Measurements from ENCODE around the gene SYNDIG1.
A peak's percentile ranks its signal among the peaks of the same experiment; 100 is the strongest.

Gene SYNDIG1

GRCh38 chr20:24580006-24580405, 110.6 kb downstream of the SYNDIG1 start:
- no peak overlapping the region for H3K27ac Mint-ChIP-seq
- H3K36me3 Mint-ChIP-seq (ENCODE audit: low read depth) = no peaks in the 10 kb centered on the region
- no peaks in the 10 kb centered on the region for H3K9me3 Mint-ChIP-seq
- no peaks in the 10 kb centered on the region for H3K4me1 Mint-ChIP-seq (ENCODE audit: low read depth)
- H3K27me3 Mint-ChIP-seq = no peaks in the 10 kb centered on the region
- no peak overlapping the region for H3K4me3 Mint-ChIP-seq

DNA sequence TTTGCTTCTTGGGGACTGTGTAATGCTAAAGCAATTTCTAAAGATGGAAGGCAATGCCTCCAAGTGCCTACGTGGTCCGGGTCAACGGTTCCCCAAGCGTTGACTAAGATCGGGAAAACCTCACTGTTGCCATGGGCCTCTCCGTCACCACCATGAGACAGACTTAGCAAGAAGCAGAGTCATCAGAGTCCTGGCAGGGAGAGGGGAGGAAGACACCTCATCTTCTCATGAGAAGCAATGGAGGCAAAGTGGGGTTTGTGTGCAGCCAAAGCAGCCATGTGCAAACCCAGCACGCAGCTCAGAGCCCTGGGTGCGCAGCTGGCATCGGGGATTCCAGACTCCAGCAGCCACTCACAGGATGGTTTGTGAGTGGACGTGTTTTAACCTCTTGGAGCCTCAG, 111.4 kb downstream of the SYNDIG1 start:
- no peaks in the 10 kb centered on the region for H3K36me3 Mint-ChIP-seq (ENCODE audit: low read depth)
- H3K4me3 Mint-ChIP-seq = no peak overlapping the region
- no peak overlapping the region for H3K27ac Mint-ChIP-seq
- no peaks in the 10 kb centered on the region for H3K9me3 Mint-ChIP-seq
- no peaks in the 10 kb centered on the region for H3K27me3 Mint-ChIP-seq
- no peaks in the 10 kb centered on the region for H3K4me1 Mint-ChIP-seq (ENCODE audit: low read depth)

GRCh38 chr20:24581443-24582170, 112.2 kb downstream of the SYNDIG1 start:
- no peaks in the 10 kb centered on the region for H3K9me3 Mint-ChIP-seq
- H3K4me1 Mint-ChIP-seq (ENCODE audit: low read depth) = no peaks in the 10 kb centered on the region
- no peak overlapping the region for H3K4me3 Mint-ChIP-seq
- H3K27ac Mint-ChIP-seq = no peak overlapping the region
- no peaks in the 10 kb centered on the region for H3K36me3 Mint-ChIP-seq (ENCODE audit: low read depth)
- no peaks in the 10 kb centered on the region for H3K27me3 Mint-ChIP-seq

DNA sequence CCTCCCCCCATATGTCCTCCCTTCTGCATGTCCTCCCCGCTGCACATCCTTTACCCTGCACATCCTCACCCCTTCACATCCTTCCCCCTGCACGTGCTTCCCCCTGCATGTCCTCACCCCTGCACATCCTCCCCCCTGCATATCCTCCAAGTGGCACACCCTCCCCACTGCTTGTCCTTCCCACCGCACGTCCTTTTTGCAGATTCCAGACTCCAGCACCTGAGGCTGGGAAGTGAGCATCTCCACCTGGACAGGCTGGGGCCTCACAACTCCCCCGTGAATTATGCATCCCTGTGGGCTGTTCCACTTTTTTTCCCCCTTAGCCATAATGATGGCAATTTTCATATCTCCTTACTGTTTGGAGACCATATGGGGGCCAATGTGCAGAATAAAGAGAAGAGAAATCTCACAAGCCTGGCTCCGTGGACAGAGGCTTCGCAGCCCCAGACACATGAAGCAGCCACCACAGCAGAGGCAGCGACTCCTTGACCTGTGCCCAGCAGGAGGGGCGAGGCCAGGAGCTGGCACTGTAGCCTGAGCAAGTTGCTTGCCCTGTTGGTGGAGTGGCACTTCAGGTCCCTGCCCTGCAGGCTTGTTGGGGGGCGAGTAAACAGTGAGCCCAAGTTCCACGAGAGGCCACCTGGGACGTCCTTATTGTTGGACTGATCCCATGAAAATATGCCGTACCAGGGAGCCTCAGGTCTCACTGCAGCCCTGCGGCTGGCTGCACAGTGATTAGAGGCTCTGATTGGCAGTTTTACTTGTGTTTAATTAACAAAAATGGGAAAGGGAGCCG, 113.1 kb downstream of the SYNDIG1 start:
- no peaks in the 10 kb centered on the region for H3K9me3 Mint-ChIP-seq
- H3K36me3 Mint-ChIP-seq (ENCODE audit: low read depth) = no peaks in the 10 kb centered on the region
- H3K4me3 Mint-ChIP-seq = no peak overlapping the region
- H3K27me3 Mint-ChIP-seq = no peaks in the 10 kb centered on the region
- H3K4me1 Mint-ChIP-seq (ENCODE audit: low read depth) = no peaks in the 10 kb centered on the region
- no peak overlapping the region for H3K27ac Mint-ChIP-seq

GRCh38 chr20:24583169-24583792, 113.9 kb downstream of the SYNDIG1 start:
- Mint-ChIP-seq H3K27ac (no peak overlapping the region), H3K4me3 (no peak overlapping the region), H3K27me3 (peaks cover 3% of the 10 kb centered on the region), H3K4me1 (ENCODE audit: low read depth) (no peaks in the 10 kb centered on the region), H3K9me3 (no peaks in the 10 kb centered on the region), H3K36me3 (ENCODE audit: low read depth) (no peaks in the 10 kb centered on the region)

GRCh38 chr20:24584078-24584477, 114.6 kb downstream of the SYNDIG1 start:
- H3K27ac Mint-ChIP-seq = no peak overlapping the region
- H3K9me3 Mint-ChIP-seq = no peaks in the 10 kb centered on the region
- no peaks in the 10 kb centered on the region for H3K36me3 Mint-ChIP-seq (ENCODE audit: low read depth)
- H3K4me1 Mint-ChIP-seq (ENCODE audit: low read depth) = no peaks in the 10 kb centered on the region
- H3K4me3 Mint-ChIP-seq = no peak overlapping the region
- H3K27me3 Mint-ChIP-seq = peaks cover 3% of the 10 kb centered on the region

DNA sequence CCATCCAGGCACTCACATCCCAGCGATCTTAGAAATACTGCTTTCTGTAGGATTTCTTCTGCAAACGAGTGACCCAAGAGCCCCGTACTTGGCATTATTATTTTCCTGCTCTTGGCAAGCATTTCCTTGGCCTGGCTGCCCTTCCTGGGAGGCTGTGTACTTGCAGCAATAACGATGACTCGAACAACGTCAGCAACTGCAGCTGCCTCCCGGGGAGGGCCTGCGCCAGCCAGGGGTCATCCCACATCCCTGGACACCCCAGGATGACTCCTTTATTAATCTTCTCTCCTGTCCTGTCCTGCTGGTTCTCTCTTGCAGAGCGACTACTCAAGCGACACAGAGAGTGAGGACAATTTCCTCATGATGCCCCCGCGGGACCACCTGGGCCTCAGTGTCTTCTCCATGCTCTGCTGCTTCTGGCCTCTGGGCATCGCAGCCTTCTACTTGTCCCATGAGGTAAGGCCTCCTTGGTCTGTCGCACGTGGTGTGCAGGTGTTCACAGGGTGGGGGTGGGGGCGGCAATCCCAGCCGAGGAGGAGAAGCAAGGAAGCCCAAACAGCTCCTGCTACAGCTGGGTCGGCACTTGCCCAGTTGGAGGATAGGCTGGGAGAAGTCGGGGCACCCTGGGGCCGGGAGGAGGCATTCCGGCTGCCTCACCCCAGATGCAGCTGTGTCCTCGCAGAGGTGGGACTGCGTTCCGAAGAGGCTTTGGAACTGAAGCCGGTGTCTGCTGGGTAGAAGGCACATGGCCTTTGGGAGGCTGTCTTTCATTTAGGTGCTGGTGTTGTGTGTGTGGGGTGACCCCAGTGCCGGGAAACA, 115.3 kb downstream of the SYNDIG1 start:
- H3K4me1 Mint-ChIP-seq (ENCODE audit: low read depth) = no peaks in the 10 kb centered on the region
- no peak overlapping the region for H3K4me3 Mint-ChIP-seq
- H3K27ac Mint-ChIP-seq = no peak overlapping the region
- H3K36me3 Mint-ChIP-seq (ENCODE audit: low read depth) = no peaks in the 10 kb centered on the region
- peaks cover 3% of the 10 kb centered on the region for H3K27me3 Mint-ChIP-seq
- H3K9me3 Mint-ChIP-seq = no peaks in the 10 kb centered on the region

GRCh38 chr20:24585796-24586522, 116.5 kb downstream of the SYNDIG1 start:
- Mint-ChIP-seq H3K4me1 (ENCODE audit: low read depth) (no peaks in the 10 kb centered on the region), H3K9me3 (no peaks in the 10 kb centered on the region), H3K4me3 (no peak overlapping the region), H3K36me3 (ENCODE audit: low read depth) (no peaks in the 10 kb centered on the region), H3K27ac (no peak overlapping the region), H3K27me3 (peaks cover 3% of the 10 kb centered on the region)

- peaks cover 3% of the 10 kb centered on the region for H3K27me3 Mint-ChIP-seq
- no peaks in the 10 kb centered on the region for H3K4me1 Mint-ChIP-seq (ENCODE audit: low read depth)
- no peaks in the 10 kb centered on the region for H3K36me3 Mint-ChIP-seq (ENCODE audit: low read depth)
- H3K4me3 Mint-ChIP-seq = no peak overlapping the region
- H3K9me3 Mint-ChIP-seq = no peaks in the 10 kb centered on the region
- no peak overlapping the region for H3K27ac Mint-ChIP-seq
Observed at GRCh38 chr20:24586523-24586840, 117.1 kb downstream of the SYNDIG1 start.

GRCh38 chr20:24587384-24588046, 118.1 kb downstream of the SYNDIG1 start:
- Mint-ChIP-seq H3K36me3 (ENCODE audit: low read depth) (no peaks in the 10 kb centered on the region), H3K4me3 (no peak overlapping the region), H3K9me3 (no peaks in the 10 kb centered on the region), H3K4me1 (ENCODE audit: low read depth) (no peaks in the 10 kb centered on the region), H3K27me3 (peaks cover 3% of the 10 kb centered on the region), H3K27ac (peak overlapping the region; percentile 12)

DNA sequence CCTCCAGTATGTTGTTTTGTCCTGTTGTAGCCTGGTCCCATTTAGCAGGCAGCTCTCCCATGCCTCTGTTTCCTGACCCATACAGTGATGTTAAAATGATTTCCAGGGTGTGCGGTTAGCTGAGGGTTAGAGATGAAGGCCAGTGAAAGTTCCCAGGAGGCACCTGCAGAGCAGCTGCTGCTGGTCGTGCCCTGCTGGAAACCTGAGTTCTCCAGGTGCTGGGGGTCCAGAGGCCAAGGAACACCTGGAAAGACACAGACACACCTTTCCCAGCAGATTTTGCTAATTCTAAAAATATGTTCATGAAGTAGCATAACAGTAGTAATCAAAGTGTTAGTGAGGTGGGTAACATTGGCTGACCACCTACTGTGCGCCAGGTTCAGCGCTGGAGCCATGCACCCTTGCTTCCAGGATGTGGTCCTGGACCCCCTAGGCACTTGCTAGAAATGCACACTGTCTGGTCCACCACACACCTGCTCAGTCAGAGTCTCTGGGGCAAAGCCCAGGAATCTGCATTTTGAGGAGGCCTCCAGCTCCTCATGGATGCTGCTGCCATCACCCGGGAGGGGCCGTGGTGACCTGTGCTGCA, 118.7 kb downstream of the SYNDIG1 start:
- no peaks in the 10 kb centered on the region for H3K36me3 Mint-ChIP-seq (ENCODE audit: low read depth)
- H3K9me3 Mint-ChIP-seq = no peaks in the 10 kb centered on the region
- no peak overlapping the region for H3K4me3 Mint-ChIP-seq
- peak overlapping the region; percentile 12 for H3K27ac Mint-ChIP-seq
- H3K4me1 Mint-ChIP-seq (ENCODE audit: low read depth) = no peaks in the 10 kb centered on the region
- H3K27me3 Mint-ChIP-seq = peaks cover 3% of the 10 kb centered on the region

- H3K36me3 Mint-ChIP-seq (ENCODE audit: low read depth) = no peaks in the 10 kb centered on the region
- H3K27ac Mint-ChIP-seq = no peak overlapping the region
- no peaks in the 10 kb centered on the region for H3K9me3 Mint-ChIP-seq
- peaks cover 3% of the 10 kb centered on the region for H3K27me3 Mint-ChIP-seq
- no peaks in the 10 kb centered on the region for H3K4me1 Mint-ChIP-seq (ENCODE audit: low read depth)
- H3K4me3 Mint-ChIP-seq = no peak overlapping the region
Observed at GRCh38 chr20:24588725-24589340, 119.4 kb downstream of the SYNDIG1 start.

GRCh38 chr20:24589381-24589780, 120.0 kb downstream of the SYNDIG1 start:
- Mint-ChIP-seq H3K4me1 (ENCODE audit: low read depth) (no peaks in the 10 kb centered on the region), H3K9me3 (no peaks in the 10 kb centered on the region), H3K27ac (no peak overlapping the region), H3K4me3 (no peak overlapping the region), H3K36me3 (ENCODE audit: low read depth) (no peaks in the 10 kb centered on the region), H3K27me3 (peaks cover 3% of the 10 kb centered on the region)

Measured in stimulated activated naive CD8-positive, alpha-beta T cell treated with anti-CD3 and anti-CD28 coated beads, Interleukin-15, Interleukin-2, amounts not matched to agents 100 ng/mL and 50 ng/mL, for 24 hours (primary cell).